ENCODE results near the gene PPP1R1A. TPM values are rescaled to one million over a fixed set of nuclear protein-coding genes. Genes with fewer than 3 reads are reported as not detected.

PPP1R1A gene
- total RNA-seq, 3 donors from 2014 or later, result 0.52 to 30.0 (median 0.75) TPM

DNA sequence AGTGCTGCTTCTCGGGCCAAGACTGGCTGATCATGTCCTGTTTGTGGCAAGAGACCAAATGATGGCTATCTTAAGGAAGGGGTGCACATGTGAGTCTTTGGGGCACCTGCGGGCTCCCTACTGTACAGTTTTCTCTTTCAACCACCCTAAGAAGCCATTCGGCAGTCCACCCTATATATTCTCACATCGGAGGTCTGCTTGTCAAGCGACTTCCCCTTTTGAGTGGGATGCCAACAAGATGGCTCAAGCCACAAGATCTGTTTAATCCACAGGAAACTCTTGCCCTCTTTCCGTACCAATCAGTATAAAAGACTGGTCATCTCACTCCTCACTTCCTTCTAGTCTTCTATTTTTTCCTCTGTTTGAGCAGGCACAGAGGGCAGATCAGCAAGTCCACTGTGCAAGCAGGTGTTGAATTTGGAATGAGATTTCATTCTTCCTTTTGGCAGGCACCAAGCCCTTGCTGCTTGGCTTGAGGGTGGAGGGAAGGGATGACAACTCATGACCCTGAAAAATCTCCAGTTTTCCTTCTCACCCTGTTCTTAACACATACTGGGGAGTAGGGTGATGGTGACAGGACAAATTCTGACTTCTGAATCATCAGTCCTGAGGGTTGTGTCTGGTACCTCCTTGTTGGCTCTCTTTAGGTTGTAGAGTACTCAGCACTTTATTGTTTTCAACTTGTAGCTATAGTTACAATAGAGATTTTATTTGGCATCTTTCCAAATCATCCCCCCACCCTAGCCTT is 28.6 kb upstream of the PPP1R1A start:
- no peak for DNase-seq
- Histone ChIP-seq H3K36me3 (ENCODE audit: low read depth) (no peaks in the 10 kb centered on the region), H3K4me3 (no peak overlapping the region), H3K4me1 (ENCODE audit: low read depth) (no peaks in the 10 kb centered on the region), H3K9me3 (no peaks in the 10 kb centered on the region)
- intact Hi-C loops (cut with DNase I, micrococcal nuclease), result no loop called here
- ATAC-seq, result no peak
- TF ChIP-seq, protein P1, sequence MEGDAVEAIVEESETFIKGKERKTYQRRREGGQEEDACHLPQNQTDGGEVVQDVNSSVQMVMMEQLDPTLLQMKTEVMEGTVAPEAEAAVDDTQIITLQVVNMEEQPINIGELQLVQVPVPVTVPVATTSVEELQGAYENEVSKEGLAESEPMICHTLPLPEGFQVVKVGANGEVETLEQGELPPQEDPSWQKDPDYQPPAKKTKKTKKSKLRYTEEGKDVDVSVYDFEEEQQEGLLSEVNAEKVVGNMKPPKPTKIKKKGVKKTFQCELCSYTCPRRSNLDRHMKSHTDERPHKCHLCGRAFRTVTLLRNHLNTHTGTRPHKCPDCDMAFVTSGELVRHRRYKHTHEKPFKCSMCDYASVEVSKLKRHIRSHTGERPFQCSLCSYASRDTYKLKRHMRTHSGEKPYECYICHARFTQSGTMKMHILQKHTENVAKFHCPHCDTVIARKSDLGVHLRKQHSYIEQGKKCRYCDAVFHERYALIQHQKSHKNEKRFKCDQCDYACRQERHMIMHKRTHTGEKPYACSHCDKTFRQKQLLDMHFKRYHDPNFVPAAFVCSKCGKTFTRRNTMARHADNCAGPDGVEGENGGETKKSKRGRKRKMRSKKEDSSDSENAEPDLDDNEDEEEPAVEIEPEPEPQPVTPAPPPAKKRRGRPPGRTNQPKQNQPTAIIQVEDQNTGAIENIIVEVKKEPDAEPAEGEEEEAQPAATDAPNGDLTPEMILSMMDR (IDR thresholded peaks at IDR 0.05), result no peak

- DNase-seq (no peak), ATAC-seq (no peak)
- no peaks in the 10 kb centered on the region for H3K9me3 ChIP-seq
- intact Hi-C loops (cut with DNase I, micrococcal nuclease), result no loop called here
- TF ChIP-seq, protein P1 (IDR thresholded peaks at IDR 0.05), result no peak
- no peak overlapping the region for H3K4me3 ChIP-seq
- H3K36me3 ChIP-seq (ENCODE audit: low read depth), result no peaks in the 10 kb centered on the region
- H3K4me1 ChIP-seq (ENCODE audit: low read depth), result no peaks in the 10 kb centered on the region
These were observed 23.8 kb upstream of the PPP1R1A start for GRCh38 chr12:54612225-54612750.

DNA sequence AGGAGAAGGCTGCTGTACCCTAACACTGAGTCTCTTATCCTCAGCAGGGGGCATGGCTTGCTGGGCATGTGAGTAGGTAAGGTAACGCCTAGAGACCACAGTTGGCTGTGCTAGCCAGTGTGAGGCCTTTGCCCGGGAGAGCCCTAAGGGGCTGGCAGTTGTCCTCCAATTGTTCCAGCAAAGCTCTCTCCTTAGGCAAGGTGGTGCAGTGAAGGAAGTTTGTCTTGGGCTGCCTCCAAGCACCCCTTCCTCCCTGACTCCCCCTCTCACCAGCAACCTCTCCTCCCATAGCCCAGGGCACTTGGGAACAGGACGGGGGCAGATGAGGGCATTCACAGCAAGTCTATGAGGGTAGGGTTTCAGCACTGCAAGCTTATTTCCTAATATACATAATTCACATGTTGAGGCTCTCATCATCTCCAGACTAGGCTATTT is 23.3 kb upstream of the PPP1R1A start:
- H3K4me1 ChIP-seq (ENCODE audit: low read depth), result no peaks in the 10 kb centered on the region
- no peaks in the 10 kb centered on the region for H3K36me3 ChIP-seq (ENCODE audit: low read depth)
- ATAC-seq, result no peak
- no peak for DNase-seq
- no peak overlapping the region for H3K4me3 ChIP-seq
- intact Hi-C loops (cut with DNase I, micrococcal nuclease), result no loop called here
- TF ChIP-seq, protein P1 (IDR thresholded peaks at IDR 0.05), result no peak
- no peaks in the 10 kb centered on the region for H3K9me3 ChIP-seq

DNA sequence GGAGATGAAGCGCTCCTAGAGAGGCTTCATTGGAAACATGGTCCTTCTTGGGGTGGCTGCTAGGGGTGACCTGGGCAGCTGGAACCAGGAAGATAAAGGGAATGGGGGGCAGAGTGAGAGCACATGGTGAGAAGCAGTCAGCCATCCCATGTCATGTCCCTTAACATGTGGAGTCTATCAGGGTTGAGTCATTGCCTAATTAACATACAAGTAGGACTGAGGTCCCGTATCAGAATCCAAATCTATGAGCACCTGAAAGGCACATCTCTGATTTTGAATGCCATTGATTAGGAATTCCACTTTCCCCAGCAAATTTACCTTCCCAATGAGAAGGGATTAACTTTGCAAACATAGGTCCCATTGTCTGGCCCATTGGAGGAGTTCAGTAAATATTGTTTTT is 20.3 kb upstream of the PPP1R1A start:
- no peaks in the 10 kb centered on the region for H3K9me3 ChIP-seq
- TF ChIP-seq, protein P1 (IDR thresholded peaks at IDR 0.05), result no peak
- H3K4me3 ChIP-seq, result no peak overlapping the region
- H3K4me1 ChIP-seq (ENCODE audit: low read depth), result no peaks in the 10 kb centered on the region
- ATAC-seq, result no peak
- no peaks in the 10 kb centered on the region for H3K36me3 ChIP-seq (ENCODE audit: low read depth)
- intact Hi-C loops (cut with DNase I, micrococcal nuclease), result no loop called here
- no peak for DNase-seq

- TF ChIP-seq, protein P1 (IDR thresholded peaks at IDR 0.05), result no peak
- no peaks in the 10 kb centered on the region for H3K36me3 ChIP-seq (ENCODE audit: low read depth)
- no peaks in the 10 kb centered on the region for H3K9me3 ChIP-seq
- H3K4me3 ChIP-seq, result no peak overlapping the region
- intact Hi-C loops (cut with DNase I, micrococcal nuclease), result no loop called here
- ATAC-seq (no peak), DNase-seq (no peak)
- H3K4me1 ChIP-seq (ENCODE audit: low read depth), result no peaks in the 10 kb centered on the region
These were observed 19.7 kb upstream of the PPP1R1A start for GRCh38 chr12:54608156-54608555.

Data from mucosa of descending colon (tissue), 3 donors.